Measurements from ENCODE around the gene PSMG4. TPM values are rescaled to one million over a fixed set of nuclear protein-coding genes. Genes with fewer than 3 reads are reported as not detected.

Gene PSMG4
- total RNA-seq, 1 experiment from 2014 or later: 27.0 TPM

- H3K36me3 ChIP-seq (ENCODE audit: control insufficient read depth, insufficient read depth, low read length): no peaks in the 10 kb centered on the region
- H3K9me3 ChIP-seq (ENCODE audit: control insufficient read depth, insufficient read depth, low read depth, low read length): no peaks in the 10 kb centered on the region
- no peak overlapping the region for H3K27ac ChIP-seq (ENCODE audit: low read length)
- no TSS peak for BruUV-seq (replicated peaks)
- DNase-seq (ENCODE audit: low read depth, low spot score) (no peak), ATAC-seq (no peak)
- CTCF ChIA-PET: no interaction called here
- POLR2A ChIA-PET: no interaction called here
- intact Hi-C loops (cut with micrococcal nuclease; ENCODE audit: unreplicated experiment) (no loop called here), in situ Hi-C loops (cut with HindIII; ENCODE audit: low pct_unique_long_range_greater_than_20kb, low sequenced_read_pairs) (no loop called here)
- no peak for TF ChIP-seq POLR2AphosphoS5 (IDR thresholded peaks at IDR 0.05; ENCODE audit: low read depth, low read length)
- TF ChIP-seq REST (IDR thresholded peaks at IDR 0.05; ENCODE audit: insufficient read depth in 1 of 2, low read depth in 2 of 2, low read length in 1 of 2): no peak
- TF ChIP-seq TCF7L2 (IDR thresholded peaks at IDR 0.05; ENCODE audit: low read depth, low read length): no peak
- TF ChIP-seq SIN3A (IDR thresholded peaks at IDR 0.05; ENCODE audit: borderline replicate concordance, insufficient read depth, low read depth, low read length): no peak
- no peak for TF ChIP-seq CTCF (IDR thresholded peaks at IDR 0.05)
- no peaks in the 10 kb centered on the region for H3K27me3 ChIP-seq (ENCODE audit: control insufficient read depth, insufficient read depth, low read length)
- peaks cover 2% of the 10 kb centered on the region; the same call in 1 of the 2 replicates for H3K4me1 ChIP-seq (ENCODE audit: control insufficient read depth, insufficient read depth, low read length)
- H3K4me3 ChIP-seq (ENCODE audit: low read depth in 2 of 2, low read length in 2 of 2): no peak overlapping the region
Measured at GRCh38 chr6:3266170-3266569, 7.4 kb downstream of the PSMG4 start.

GRCh38 chr6:3267162-3267561 is 8.4 kb downstream of the PSMG4 start:
- no peak overlapping the region for H3K27ac ChIP-seq (ENCODE audit: low read length)
- H3K9me3 ChIP-seq (ENCODE audit: control insufficient read depth, insufficient read depth, low read depth, low read length): no peaks in the 10 kb centered on the region
- H3K4me3 ChIP-seq (ENCODE audit: low read depth in 2 of 2, low read length in 2 of 2): no peak overlapping the region
- in situ Hi-C loops (cut with HindIII; ENCODE audit: low pct_unique_long_range_greater_than_20kb, low sequenced_read_pairs): no loop called here
- no peak for TF ChIP-seq SIN3A (IDR thresholded peaks at IDR 0.05; ENCODE audit: borderline replicate concordance, insufficient read depth, low read depth, low read length)
- TF ChIP-seq TCF7L2 (IDR thresholded peaks at IDR 0.05; ENCODE audit: low read depth, low read length): no peak
- no peak for TF ChIP-seq POLR2AphosphoS5 (IDR thresholded peaks at IDR 0.05; ENCODE audit: low read depth, low read length)
- no peak for TF ChIP-seq REST (IDR thresholded peaks at IDR 0.05; ENCODE audit: insufficient read depth in 1 of 2, low read depth in 2 of 2, low read length in 1 of 2)
- no peak for TF ChIP-seq CTCF (IDR thresholded peaks at IDR 0.05)
- intact Hi-C loops (cut with micrococcal nuclease; ENCODE audit: unreplicated experiment): no loop called here
- no peak for DNase-seq (ENCODE audit: low read depth, low spot score)
- peaks cover 4% of the 10 kb centered on the region; the same call in 1 of the 2 replicates for H3K36me3 ChIP-seq (ENCODE audit: control insufficient read depth, insufficient read depth, low read length)
- CTCF ChIA-PET: no interaction called here
- H3K4me1 ChIP-seq (ENCODE audit: control insufficient read depth, insufficient read depth, low read length): no peaks in the 10 kb centered on the region
- no TSS peak for BruUV-seq (replicated peaks)
- H3K27me3 ChIP-seq (ENCODE audit: control insufficient read depth, insufficient read depth, low read length): no peaks in the 10 kb centered on the region
- POLR2A ChIA-PET: no interaction called here
- ATAC-seq: no peak
